GM12801 (cell line): Measurements from ENCODE around the gene ACYP1.

Experiments used
- TF ChIP-seq, protein P1 (sequence below): IDR thresholded peaks from one replicate; pipeline ENCODE4 v1.5.1; 2011; ENCODE audit warnings: control low read depth; ENCODE audit not compliant: insufficient read length; ENCODE audit errors: extremely low read depth

ACYP1 gene

GRCh38 chr14:75059642-75060041, 4.2 kb downstream of the ACYP1 start:
- TF ChIP-seq, protein P1, sequence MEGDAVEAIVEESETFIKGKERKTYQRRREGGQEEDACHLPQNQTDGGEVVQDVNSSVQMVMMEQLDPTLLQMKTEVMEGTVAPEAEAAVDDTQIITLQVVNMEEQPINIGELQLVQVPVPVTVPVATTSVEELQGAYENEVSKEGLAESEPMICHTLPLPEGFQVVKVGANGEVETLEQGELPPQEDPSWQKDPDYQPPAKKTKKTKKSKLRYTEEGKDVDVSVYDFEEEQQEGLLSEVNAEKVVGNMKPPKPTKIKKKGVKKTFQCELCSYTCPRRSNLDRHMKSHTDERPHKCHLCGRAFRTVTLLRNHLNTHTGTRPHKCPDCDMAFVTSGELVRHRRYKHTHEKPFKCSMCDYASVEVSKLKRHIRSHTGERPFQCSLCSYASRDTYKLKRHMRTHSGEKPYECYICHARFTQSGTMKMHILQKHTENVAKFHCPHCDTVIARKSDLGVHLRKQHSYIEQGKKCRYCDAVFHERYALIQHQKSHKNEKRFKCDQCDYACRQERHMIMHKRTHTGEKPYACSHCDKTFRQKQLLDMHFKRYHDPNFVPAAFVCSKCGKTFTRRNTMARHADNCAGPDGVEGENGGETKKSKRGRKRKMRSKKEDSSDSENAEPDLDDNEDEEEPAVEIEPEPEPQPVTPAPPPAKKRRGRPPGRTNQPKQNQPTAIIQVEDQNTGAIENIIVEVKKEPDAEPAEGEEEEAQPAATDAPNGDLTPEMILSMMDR: no peak

GRCh38 chr14:75054421-75054820, 9.4 kb downstream of the ACYP1 start:
- TF ChIP-seq, protein P1: no peak

DNA sequence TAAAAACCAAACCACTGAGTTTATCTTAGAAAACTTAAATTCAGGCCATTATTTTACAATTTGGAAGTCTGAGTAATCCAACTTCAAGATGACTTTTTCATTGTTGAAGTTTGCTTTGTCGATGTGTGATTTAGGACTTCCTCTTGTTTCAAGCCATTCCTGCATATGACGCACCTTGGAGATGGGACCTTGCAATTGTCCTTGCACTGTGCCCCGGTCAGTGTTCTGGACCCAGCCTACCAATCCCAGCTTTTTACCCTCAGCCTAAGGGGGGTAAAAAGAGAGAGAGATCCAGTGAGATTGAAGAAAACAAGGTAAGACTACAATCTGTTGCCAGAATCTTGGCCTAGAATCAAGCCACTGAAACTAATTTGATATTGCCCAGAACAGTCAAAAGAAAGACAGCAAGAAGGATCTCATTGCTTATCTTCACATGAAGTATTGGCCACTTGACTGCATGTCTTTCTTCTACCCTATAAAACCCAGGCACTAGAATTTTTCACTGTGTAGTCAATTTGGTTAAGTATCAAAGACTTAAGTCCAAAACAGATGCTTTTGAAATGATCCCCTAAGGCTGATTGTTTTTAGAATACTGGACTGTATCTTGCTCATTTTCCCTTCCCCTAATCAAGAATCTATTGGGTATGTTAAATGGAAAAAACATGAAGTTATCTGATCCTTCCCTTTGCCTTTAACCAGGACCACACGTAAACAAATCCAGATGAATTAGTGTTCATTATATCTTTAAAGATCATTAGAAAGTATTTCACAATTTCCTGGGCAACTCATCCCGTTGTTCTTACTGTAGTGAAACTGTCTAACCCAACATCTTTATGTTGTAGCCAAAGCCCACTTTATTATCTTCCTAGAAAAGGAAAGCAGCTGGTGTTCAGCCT, 10.2 kb downstream of the ACYP1 start:
- TF ChIP-seq, protein P1: no peak

GRCh38 chr14:75051556-75051899, 12.3 kb downstream of the ACYP1 start:
- TF ChIP-seq, protein P1: no peak

DNA sequence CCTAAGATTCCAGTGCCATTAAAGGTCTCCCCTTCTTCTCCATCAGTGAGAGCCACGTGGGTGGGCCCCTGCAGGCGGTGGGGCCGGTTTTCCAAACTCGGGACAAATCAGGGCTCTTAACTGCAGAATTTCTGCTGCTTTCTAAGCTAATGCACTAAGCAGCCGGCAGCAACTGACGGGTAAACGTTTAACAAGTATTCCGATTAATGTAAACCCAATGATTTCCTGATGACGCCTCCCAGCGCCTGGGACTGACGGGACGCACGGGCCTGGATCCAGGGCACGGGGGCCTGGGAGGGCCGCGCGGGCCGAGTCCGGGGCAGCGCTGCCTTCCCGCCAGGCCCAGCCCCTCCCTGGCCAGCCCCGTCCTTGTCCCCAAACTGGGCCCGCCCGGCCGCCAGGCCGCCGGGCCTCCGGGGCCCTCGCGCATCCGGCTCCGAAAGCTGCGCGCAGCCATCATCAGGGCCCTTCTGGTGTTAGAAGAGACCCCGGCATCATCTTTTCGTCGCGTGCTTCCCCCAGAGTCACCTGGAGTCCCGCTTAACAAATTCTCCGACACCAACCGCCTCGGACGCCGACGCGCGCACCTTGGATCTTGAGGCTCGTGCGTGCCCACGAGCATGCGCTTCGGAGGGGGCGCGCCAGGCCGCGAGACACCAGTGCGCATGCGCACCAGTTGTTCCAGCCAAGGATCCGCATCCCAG, 12.8 kb downstream of the ACYP1 start, which contains the start of gene MLH3:
TSS of gene MLH3 (minus strand) at position 616 of the 704 bp plus-strand sequence. CDS start 1,812 bp downstream, outside the sequence.
- TF ChIP-seq, protein P1: no peak

DNA sequence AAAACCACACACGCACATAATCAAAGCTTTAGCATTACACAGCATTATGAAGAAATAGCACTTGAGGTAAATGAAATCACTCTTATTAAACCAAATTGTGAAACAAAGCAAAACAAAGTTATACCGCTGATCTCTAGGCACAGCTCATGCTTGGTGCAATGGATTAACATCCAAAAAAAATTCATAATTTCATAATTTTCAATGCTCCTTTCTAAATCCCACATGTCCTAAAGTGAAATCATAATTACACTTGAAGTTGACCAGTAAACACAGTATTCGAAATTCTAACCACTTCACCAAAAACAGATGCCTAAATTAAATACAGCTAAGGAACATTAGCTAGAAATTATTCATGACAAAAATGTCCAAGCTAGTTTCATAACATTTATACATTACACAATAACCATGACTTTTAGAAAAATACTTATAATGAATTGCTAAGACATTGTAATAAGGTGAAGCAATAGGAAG, 14.1 kb downstream of the ACYP1 start:
- TF ChIP-seq, protein P1: no peak

DNA sequence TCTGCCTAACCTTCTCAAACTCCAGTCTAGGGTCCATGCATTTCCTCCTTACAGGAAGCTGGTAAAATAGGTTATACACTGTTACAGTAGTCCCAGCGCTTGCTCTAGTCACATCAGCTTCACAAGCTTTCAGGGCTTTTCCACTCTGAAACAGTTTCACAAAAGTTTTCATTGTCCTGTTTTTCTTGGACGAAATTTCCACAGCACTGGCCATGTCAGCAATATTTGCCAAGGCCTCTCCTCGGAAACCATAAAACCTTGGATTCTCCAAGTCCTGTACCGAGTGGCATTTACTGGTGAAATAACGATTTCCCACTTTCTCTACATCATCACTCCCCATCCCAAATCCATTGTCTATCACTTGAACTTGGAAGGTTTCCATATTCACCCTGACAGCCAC, 14.7 kb downstream of the ACYP1 start:
- TF ChIP-seq, protein P1: no peak
